Measurements from ENCODE around the gene GNG11.

The GNG11 gene

DNA sequence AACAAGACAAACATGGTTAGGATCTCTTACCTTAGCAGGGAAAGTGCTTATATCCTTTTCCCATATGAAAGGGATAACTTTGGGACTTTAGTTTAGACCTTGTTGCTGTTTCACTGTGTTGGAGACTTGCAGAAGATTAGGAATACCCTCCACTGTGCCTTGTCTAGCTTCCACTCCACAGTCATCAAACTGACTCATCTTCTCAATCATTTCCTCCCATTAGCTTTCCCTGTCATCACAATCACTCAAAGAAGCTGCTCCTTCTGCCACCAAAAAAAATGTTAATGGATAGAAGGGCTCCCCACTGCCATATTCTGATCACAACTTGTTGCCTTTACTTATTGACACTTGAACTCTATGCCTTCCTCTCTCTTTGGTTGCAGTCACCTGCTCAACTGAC, 16.8 kb downstream of the GNG11 start:
- no peak for DNase-seq (ENCODE audit: low spot score)

DNA sequence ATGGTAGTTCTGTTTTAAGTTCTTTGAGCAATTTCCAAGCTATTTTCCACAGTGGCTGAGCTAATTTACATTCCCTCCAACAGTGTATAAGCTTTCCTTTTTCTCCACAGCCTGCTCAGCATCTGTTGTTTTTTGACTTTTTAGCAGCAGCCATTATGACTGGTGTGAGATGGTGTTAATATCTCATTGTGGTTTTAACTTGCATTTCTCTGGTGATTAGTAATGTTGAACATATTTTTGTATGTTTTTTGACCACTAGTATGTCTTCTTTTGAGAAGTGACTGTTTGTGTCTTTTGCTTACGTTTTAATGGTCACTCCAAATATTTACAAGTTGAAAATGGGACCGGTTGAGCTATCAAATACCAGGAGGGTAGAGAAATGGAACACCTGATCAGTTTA, 20.4 kb downstream of the GNG11 start:
- TF ChIP-seq, protein P1, sequence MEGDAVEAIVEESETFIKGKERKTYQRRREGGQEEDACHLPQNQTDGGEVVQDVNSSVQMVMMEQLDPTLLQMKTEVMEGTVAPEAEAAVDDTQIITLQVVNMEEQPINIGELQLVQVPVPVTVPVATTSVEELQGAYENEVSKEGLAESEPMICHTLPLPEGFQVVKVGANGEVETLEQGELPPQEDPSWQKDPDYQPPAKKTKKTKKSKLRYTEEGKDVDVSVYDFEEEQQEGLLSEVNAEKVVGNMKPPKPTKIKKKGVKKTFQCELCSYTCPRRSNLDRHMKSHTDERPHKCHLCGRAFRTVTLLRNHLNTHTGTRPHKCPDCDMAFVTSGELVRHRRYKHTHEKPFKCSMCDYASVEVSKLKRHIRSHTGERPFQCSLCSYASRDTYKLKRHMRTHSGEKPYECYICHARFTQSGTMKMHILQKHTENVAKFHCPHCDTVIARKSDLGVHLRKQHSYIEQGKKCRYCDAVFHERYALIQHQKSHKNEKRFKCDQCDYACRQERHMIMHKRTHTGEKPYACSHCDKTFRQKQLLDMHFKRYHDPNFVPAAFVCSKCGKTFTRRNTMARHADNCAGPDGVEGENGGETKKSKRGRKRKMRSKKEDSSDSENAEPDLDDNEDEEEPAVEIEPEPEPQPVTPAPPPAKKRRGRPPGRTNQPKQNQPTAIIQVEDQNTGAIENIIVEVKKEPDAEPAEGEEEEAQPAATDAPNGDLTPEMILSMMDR (IDR thresholded peaks at IDR 0.05), result no peak
- DNase-seq (ENCODE audit: low spot score), result no peak
- Histone ChIP-seq H3K27ac (no peak overlapping the region), H3K4me3 (no peak overlapping the region)

More for the DNA sequence above, 16.8 kb downstream of the GNG11 start:
- TF ChIP-seq, protein P1 (IDR thresholded peaks at IDR 0.05), result no peak
- Histone ChIP-seq H3K4me3 (no peak overlapping the region), H3K27ac (no peak overlapping the region)

DNA sequence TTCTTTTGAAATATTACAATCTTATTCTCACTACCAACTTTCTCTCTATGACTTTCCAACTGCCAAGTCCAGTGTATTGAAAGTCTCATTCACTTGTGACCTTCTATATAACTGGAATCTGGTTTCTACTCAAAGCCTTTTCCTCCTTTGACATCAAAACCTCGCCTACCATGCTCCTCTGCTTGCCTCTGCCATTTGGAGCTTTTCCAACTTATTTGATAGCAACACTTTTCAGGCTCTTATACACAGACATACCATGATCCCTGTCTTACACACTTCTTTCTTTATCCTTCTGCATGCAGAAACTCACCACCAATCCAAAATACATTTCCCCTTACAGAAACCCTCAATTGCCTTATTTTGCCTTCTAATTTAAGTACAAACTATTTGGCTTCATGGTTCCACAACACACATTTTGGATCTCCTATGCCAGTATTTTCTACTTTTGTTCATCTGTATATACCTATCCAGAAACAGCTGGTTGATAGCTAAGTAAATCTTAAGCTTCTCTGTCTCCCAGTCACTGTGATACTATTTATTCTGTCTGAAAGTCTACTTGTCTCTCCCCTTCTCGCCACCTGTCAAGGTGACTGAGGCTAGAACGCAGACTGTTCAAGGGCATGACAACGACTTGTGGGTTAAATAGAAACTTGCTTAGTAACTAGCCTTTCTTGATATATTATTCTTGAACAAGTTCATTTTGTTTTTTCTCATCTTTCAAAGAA, 22.4 kb downstream of the GNG11 start:
- no peak overlapping the region for H3K27ac ChIP-seq
- no peak overlapping the region for H3K4me3 ChIP-seq
- TF ChIP-seq, protein P1 (IDR thresholded peaks at IDR 0.05), result no peak
- DNase-seq (ENCODE audit: low spot score), result no peak

DNA sequence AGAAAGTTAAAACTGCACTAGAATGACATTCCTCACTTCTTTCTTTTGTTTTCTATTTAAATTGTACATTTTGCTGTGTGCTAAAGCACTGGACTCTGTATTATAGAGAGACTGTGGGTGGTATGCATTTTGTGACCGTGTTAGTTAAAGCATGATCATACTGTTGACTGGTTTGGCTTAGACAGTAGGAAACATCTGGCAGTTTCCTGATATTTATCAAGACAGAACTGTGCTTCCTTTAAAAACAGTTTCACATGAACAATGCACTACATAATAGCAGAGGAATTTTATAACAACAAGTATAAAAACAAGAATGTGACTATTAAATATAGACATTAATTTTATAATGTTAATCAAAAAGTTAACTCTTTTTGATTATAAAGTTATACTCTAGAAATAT, 23.1 kb downstream of the GNG11 start:
- DNase-seq (ENCODE audit: low spot score), result no peak
- Histone ChIP-seq H3K4me3 (no peak overlapping the region), H3K27ac (no peak overlapping the region)
- TF ChIP-seq, protein P1 (IDR thresholded peaks at IDR 0.05), result no peak

DNA sequence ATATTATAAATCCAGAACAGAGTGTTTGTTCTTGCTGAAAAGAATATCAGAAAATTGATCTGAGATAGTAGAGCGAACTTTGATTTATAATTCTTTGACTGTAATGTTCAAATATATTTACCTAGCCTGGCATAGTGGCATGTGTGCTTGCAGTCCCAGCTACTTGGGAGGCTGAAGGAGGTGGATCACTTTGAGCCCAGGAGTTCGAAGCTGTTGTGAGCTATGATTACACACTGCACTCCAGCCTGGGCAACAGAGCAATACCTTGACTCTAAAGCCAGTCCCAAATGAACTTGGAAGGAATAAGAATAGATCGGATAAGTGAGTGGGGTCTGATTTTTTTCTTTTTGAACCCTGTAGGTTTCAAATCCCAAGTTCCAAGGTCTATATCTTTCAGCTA, 23.5 kb downstream of the GNG11 start:
- Histone ChIP-seq H3K27ac (no peak overlapping the region), H3K4me3 (no peak overlapping the region)
- TF ChIP-seq, protein P1 (IDR thresholded peaks at IDR 0.05), result no peak
- DNase-seq (ENCODE audit: low spot score), result no peak

DNA sequence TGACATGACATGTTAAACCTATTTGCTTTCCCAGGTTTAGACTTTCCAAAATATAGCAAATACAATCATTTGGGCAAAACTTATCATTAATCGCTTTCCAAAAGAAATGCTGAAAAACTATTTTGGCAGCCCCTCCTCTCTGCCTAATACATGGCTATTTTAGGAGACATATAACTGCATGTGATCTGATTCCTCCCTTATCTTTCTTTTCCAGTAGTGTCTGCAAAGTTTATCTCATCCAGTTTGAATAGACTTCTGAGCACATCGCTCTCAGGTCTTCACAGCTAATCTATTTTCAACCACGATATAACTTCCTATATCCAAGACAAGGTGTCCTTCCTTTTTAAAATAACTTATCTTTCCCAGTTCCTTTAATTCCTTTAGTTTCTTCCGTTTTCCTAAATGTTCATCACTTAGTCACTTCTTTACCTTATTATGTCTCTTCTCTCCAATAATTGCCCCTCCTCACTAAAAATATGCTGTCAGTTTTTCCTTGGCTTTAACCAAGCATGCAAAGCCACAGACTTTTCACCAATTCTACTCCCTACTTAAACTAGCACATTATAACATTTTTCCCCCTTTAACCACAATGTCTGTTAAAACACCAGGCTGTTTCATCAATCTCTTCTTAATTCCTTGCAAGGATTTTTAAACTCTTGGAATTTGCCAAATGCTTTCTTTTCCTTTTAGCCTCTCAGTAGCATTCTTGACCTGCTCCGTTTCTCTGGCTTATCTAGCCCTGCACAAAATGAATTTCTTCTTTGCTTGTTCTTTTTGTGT, 24.4 kb downstream of the GNG11 start:
- TF ChIP-seq, protein P1 (IDR thresholded peaks at IDR 0.05), result no peak
- Histone ChIP-seq H3K4me3 (no peak overlapping the region), H3K27ac (no peak overlapping the region)
- DNase-seq (ENCODE audit: low spot score), result no peak

DNA sequence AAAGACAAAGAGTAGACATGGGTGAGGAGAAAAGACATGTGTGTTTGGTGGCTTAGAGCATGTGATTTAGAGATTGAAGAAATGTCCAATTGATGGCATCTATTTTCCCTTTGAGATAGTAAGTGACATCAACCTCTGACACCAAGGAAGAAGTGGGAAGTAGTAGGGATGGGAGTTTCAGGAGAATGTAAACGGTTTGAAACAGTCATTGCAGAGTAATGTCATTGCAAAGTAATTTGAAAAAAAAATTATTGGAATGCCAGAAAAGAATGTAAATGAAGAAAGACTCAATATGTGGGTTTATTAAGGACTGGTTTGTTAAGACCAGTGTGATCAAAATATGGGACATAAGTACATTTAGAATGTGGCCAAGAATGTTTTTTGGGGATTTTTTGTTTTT, 26.6 kb downstream of the GNG11 start:
- Histone ChIP-seq H3K4me3 (no peak overlapping the region), H3K27ac (no peak overlapping the region)
- TF ChIP-seq, protein P1 (IDR thresholded peaks at IDR 0.05), result no peak
- no peak for DNase-seq (ENCODE audit: low spot score)
